ENCODE data around the gene HIP1.
"Not testable (repeated sequence)": the region's sequence is repeated elsewhere in the genome, so short reads cannot be mapped to it uniquely, and the experiment has no call there.

HIP1 gene

GRCh38 chr7:75599244-75599781, 139.4 kb downstream of the HIP1 start:
- H3K4me1 ChIP-seq (ENCODE audit: control insufficient read depth, low read length) = no peaks in the 10 kb centered on the region
- no peak overlapping the region for H3K4me3 ChIP-seq (ENCODE audit: low read length)
- no peaks in the 10 kb centered on the region for H3K36me3 ChIP-seq (ENCODE audit: control insufficient read depth, low read length)
- peaks cover 19% of the 10 kb centered on the region for H3K27me3 ChIP-seq (ENCODE audit: control insufficient read depth, low read length)
- no peak overlapping the region for H3K27ac ChIP-seq (ENCODE audit: low read depth, low read length)
- H3F3A ChIP-seq (ENCODE audit: control insufficient read depth, insufficient read depth) = no peaks in the 10 kb centered on the region
- H3K79me2 ChIP-seq (ENCODE audit: control insufficient read depth, low read length) = no peaks in the 10 kb centered on the region
- H4K20me1 ChIP-seq (ENCODE audit: control insufficient read depth, insufficient read depth, low read depth, low read length) = no peaks in the 10 kb centered on the region
- no peak for TF ChIP-seq CTCF (IDR thresholded peaks at IDR 0.05; ENCODE audit: low read depth, low read length, poor library complexity, severe bottlenecking)
- H3K9me3 ChIP-seq (ENCODE audit: control insufficient read depth, insufficient read depth, low read length) = no peaks in the 10 kb centered on the region
- no peak overlapping the region for H3K4me2 ChIP-seq (ENCODE audit: low read length)
- no peaks in the 10 kb centered on the region for H3K9me2 ChIP-seq (replicated peaks; ENCODE audit: control insufficient read depth, low read length)

DNA sequence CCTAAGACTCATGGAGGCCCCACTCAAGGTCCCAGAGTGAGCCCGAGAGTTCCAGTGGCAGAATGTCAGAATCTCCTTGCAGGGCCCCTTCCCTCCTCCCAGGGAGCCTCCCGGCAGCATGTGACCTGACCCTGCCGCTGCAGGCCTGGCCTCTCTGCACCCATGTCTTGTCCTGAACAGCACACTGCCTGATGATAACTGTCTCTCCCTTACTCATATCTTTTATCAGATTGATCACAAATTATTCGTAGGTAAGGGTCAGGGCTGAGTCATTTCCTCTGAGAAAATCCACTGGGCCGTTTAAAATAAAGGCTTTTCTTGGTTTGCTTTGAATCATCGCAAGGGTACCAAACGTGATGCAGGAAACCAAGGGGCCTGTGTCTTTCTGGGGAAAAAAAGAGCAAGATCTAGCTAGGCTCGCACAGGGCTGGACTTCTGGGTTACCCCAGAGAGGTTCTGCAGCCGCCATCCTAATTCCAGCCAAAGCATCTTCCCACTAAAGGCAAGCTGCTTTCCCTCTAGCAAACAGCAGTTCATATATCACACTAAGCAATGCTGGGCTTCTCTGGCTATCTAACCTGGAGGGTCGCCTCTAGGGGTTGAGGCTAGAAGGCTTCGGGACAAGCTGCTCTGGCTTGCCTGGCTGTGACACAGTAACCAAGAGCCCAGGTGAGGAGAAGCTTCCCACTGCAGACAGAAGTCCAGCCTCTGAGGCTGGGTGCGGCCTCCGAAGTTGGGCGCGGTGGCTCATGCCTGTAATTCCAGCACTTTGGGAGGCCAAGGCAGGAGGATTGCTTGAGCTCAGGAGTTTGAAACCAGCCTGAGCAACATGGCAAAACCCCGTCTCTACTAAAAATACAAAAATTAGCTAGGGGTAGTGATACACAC, 141.8 kb downstream of the HIP1 start:
- Histone ChIP-seq H3K27me3 (ENCODE audit: control insufficient read depth, low read length) (peaks cover 16% of the 10 kb centered on the region), H3K4me3 (ENCODE audit: low read length) (no peak overlapping the region), H3K27ac (ENCODE audit: low read depth, low read length) (no peak overlapping the region), H4K20me1 (ENCODE audit: control insufficient read depth, insufficient read depth, low read depth, low read length) (no peaks in the 10 kb centered on the region), H3K9me2 (replicated peaks; ENCODE audit: control insufficient read depth, low read length) (no peaks in the 10 kb centered on the region), H3K4me2 (ENCODE audit: low read length) (no peak overlapping the region), H3K36me3 (ENCODE audit: control insufficient read depth, low read length) (no peaks in the 10 kb centered on the region), H3F3A (ENCODE audit: control insufficient read depth, insufficient read depth) (no peaks in the 10 kb centered on the region), H3K79me2 (ENCODE audit: control insufficient read depth, low read length) (no peaks in the 10 kb centered on the region), H3K9me3 (ENCODE audit: control insufficient read depth, insufficient read depth, low read length) (no peaks in the 10 kb centered on the region), H3K4me1 (ENCODE audit: control insufficient read depth, low read length) (no peaks in the 10 kb centered on the region)
- TF ChIP-seq CTCF (IDR thresholded peaks at IDR 0.05; ENCODE audit: low read depth, low read length, poor library complexity, severe bottlenecking) (no peak), EZH2phosphoT487 (IDR thresholded peaks at IDR 0.05; ENCODE audit: borderline replicate concordance, low read length) (no peak)

DNA sequence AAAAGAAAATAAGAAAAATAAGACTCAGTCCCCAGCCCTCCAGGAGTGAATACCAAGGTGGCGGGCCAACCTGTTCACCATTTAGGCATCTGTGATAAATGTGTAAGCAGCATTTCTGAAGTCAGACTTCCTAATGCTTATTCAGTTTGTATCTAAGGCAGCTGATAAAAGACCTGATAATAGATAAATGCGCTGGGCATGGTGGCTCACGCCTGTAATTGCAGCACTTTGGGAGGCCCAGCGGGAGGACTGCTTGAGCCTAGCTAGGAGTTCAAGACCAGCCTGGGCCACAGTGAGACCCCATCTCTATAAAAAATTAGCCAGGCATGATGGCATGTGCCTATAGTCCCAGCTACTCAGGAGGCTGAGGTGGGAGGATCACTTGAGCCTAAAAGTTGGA, 143.0 kb downstream of the HIP1 start:
- Histone ChIP-seq H3K27ac (ENCODE audit: low read depth, low read length) (no peak overlapping the region), H4K20me1 (ENCODE audit: control insufficient read depth, insufficient read depth, low read depth, low read length) (no peaks in the 10 kb centered on the region), H3K4me1 (ENCODE audit: control insufficient read depth, low read length) (no peaks in the 10 kb centered on the region), H3K27me3 (ENCODE audit: control insufficient read depth, low read length) (peaks cover 16% of the 10 kb centered on the region), H3K36me3 (ENCODE audit: control insufficient read depth, low read length) (no peaks in the 10 kb centered on the region), H3K4me2 (ENCODE audit: low read length) (no peak overlapping the region), H3K79me2 (ENCODE audit: control insufficient read depth, low read length) (no peaks in the 10 kb centered on the region), H3K9me3 (ENCODE audit: control insufficient read depth, insufficient read depth, low read length) (no peaks in the 10 kb centered on the region), H3F3A (ENCODE audit: control insufficient read depth, insufficient read depth) (no peaks in the 10 kb centered on the region), H3K9me2 (replicated peaks; ENCODE audit: control insufficient read depth, low read length) (no peaks in the 10 kb centered on the region), H3K4me3 (ENCODE audit: low read length) (no peak overlapping the region)
- TF ChIP-seq CTCF (IDR thresholded peaks at IDR 0.05; ENCODE audit: low read depth, low read length, poor library complexity, severe bottlenecking) (no peak), EZH2phosphoT487 (IDR thresholded peaks at IDR 0.05; ENCODE audit: borderline replicate concordance, low read length) (no peak)

GRCh38 chr7:75593500-75594184, 145.1 kb downstream of the HIP1 start:
- not testable (repeated sequence) for H3F3A ChIP-seq (ENCODE audit: control insufficient read depth, insufficient read depth); H3K36me3 ChIP-seq (ENCODE audit: control insufficient read depth, low read length); H4K20me1 ChIP-seq (ENCODE audit: control insufficient read depth, insufficient read depth, low read depth, low read length); H3K79me2 ChIP-seq (ENCODE audit: control insufficient read depth, low read length); H3K4me1 ChIP-seq (ENCODE audit: control insufficient read depth, low read length); H3K27ac ChIP-seq (ENCODE audit: low read depth, low read length); H3K4me2 ChIP-seq (ENCODE audit: low read length); H3K9me3 ChIP-seq (ENCODE audit: control insufficient read depth, insufficient read depth, low read length); H3K9me2 ChIP-seq (replicated peaks; ENCODE audit: control insufficient read depth, low read length); H3K4me3 ChIP-seq (ENCODE audit: low read length)
- peaks cover 16% of the 10 kb centered on the region for H3K27me3 ChIP-seq (ENCODE audit: control insufficient read depth, low read length)
